Measurements from ENCODE around the gene UGDH. TPM values are rescaled to one million over a fixed set of nuclear protein-coding genes. Genes with fewer than 3 reads are reported as not detected.

Gene UGDH
- total and polyA plus RNA-seq, 2 of the 8 experiments (the other 6 are each of a cell fraction or from before 2014, with no cell fraction given), result 32.0 to 128 TPM

DNA sequence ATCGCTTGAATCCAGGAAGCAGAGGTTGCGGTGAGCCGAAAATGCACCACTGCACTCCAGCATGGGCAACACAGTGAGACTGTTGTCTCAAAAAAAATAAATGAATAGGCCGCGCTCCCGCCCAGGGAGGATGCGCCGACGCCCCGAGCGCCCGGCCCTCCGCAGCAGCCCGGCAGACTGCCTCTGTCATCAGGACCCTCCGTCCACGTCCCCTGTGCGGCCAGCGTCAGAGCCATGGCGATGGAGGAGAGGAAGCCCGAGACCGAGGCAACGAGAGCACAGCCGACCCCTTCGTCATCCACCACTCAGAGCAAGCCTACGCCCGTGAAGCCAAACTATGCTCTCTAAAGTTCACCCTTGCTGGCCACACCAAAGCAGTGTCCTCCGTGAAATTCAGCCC, 47.0 kb downstream of the UGDH start:
- no peak overlapping the region for H3K23ac ChIP-seq (ENCODE audit: insufficient read length)
- CTCF ChIA-PET (ENCODE audit: partially characterized antibody), result interaction anchor here (1.3 to 1.6 kb wide), 2 partner anchors 11 to 44 kb away, joined by 4 to 6 read pairs; no protein-coding TSS in a partner anchor
- no peaks in the 10 kb centered on the region for H4K20me1 ChIP-seq (replicated peaks in 1 of 2; ENCODE audit: control insufficient read depth in 1 of 2, insufficient read depth in 2 of 2, low read length in 2 of 2)
- no peak overlapping the region for H3K27ac ChIP-seq (ENCODE audit: low read depth, low read length)
- H3K79me1 ChIP-seq (ENCODE audit: low read depth, low read length), result no peaks in the 10 kb centered on the region
- H2BK120ac ChIP-seq (replicated peaks; ENCODE audit: low read depth, low read length), result no peak overlapping the region
- POLR2A ChIA-PET (ENCODE audit: partially characterized antibody), result interaction anchor here (0.8 to 1.5 kb wide), 4 partner anchors 21 to 46 kb away, joined by 3 to 5 read pairs (median 4); partner anchors contain the start of genes LIAS and RPL9
- no peak overlapping the region for H2BK20ac ChIP-seq (ENCODE audit: low read length)
- no peak overlapping the region for H4K5ac ChIP-seq (ENCODE audit: insufficient read length, low read depth, low read length)
- no peak overlapping the region for H3K4me2 ChIP-seq (ENCODE audit: insufficient read depth in 1 of 2, low read depth in 2 of 2, low read length in 2 of 2)
- H3K18ac ChIP-seq (ENCODE audit: extremely low read depth, low read length), result no peak overlapping the region
- H3K4me1 ChIP-seq (replicated peaks in 1 of 4; ENCODE audit: control insufficient read depth in 3 of 4, insufficient read depth in 4 of 4, low read length in 3 of 4), result no peaks in the 10 kb centered on the region
- no peak overlapping the region for H3K4me3 ChIP-seq (ENCODE audit: extremely low read depth in 1 of 4, insufficient read depth in 2 of 4, low read depth in 3 of 4, low read length in 4 of 4)
- 97% methylated on average over 14 of the region's 27 CpGs; no CpG with 5 or more reads in 1 of the 2 experiments for WGBS, 2 experiments (ENCODE audit: extremely low coverage in 1 of 2, insufficient coverage in 1 of 2, insufficient read length in 1 of 2, insufficient replicate concordance in 2 of 2, low coverage in 1 of 2, low lambda C conversion rate in 2 of 2, missing lambda C conversion rate in 1 of 2)
- H4K91ac ChIP-seq (replicated peaks; ENCODE audit: insufficient read length, low read length), result no peak overlapping the region
- H2BK5ac ChIP-seq (ENCODE audit: low read depth, low read length), result no peak overlapping the region
- H4K8ac ChIP-seq (ENCODE audit: extremely low read depth, insufficient read depth, low read length), result no peak overlapping the region
- H3K56ac ChIP-seq (replicated peaks; ENCODE audit: insufficient read length, low read depth, low read length), result no peak overlapping the region
- no peak overlapping the region for H3K9ac ChIP-seq (replicated peaks in 1 of 4; ENCODE audit: extremely low read depth in 1 of 4, low read depth in 3 of 4, low read length in 3 of 4)
- no peak overlapping the region for H2BK12ac ChIP-seq (ENCODE audit: low read depth, low read length)
- H3K9me3 ChIP-seq (ENCODE audit: insufficient read depth in 2 of 2, low read depth in 1 of 2, low read length in 1 of 2), result 0 out of 4 replicates have a peak, but pooled peaks cover 0 to 2% of the 10 kb centered on the region in 2 experiments
- H2AK5ac ChIP-seq (ENCODE audit: low read depth, low read length), result no peak overlapping the region
- H3K36me3 ChIP-seq (ENCODE audit: control insufficient read depth in 2 of 4, insufficient read depth in 4 of 4, low read length in 3 of 4), result peaks cover 0 to 4% (median 1%) of the 10 kb centered on the region in 4 experiments; a peak in 2 of 8 replicates
- FAIRE-seq (no peak), DNase-seq (ENCODE audit: low read depth in 1 of 2, low spot score in 2 of 2) (peak in 1 of 2 experiments; percentile 36)
- no peak overlapping the region for H2BK15ac ChIP-seq (ENCODE audit: low read length)
- H3K14ac ChIP-seq (ENCODE audit: insufficient read length), result no peak overlapping the region
- 0 out of 2 replicates have a peak overlapping the region, but pooled peaks have one; percentile 35 for H2AFZ ChIP-seq (ENCODE audit: low read length)
- no peaks in the 10 kb centered on the region for H3K27me3 ChIP-seq (replicated peaks in 1 of 4; ENCODE audit: control insufficient read depth in 3 of 4, extremely low read depth in 1 of 4, insufficient read depth in 3 of 4, low read length in 3 of 4)
- H3K23me2 ChIP-seq (ENCODE audit: low read depth, low read length), result no peaks in the 10 kb centered on the region
- no peak overlapping the region for H3K4ac ChIP-seq (replicated peaks; ENCODE audit: insufficient read length, low read depth, low read length)
- no peaks in the 10 kb centered on the region for H3K79me2 ChIP-seq (ENCODE audit: control insufficient read depth in 1 of 2, insufficient read depth in 2 of 2, low read length in 2 of 2)
- TF ChIP-seq, protein P1, sequence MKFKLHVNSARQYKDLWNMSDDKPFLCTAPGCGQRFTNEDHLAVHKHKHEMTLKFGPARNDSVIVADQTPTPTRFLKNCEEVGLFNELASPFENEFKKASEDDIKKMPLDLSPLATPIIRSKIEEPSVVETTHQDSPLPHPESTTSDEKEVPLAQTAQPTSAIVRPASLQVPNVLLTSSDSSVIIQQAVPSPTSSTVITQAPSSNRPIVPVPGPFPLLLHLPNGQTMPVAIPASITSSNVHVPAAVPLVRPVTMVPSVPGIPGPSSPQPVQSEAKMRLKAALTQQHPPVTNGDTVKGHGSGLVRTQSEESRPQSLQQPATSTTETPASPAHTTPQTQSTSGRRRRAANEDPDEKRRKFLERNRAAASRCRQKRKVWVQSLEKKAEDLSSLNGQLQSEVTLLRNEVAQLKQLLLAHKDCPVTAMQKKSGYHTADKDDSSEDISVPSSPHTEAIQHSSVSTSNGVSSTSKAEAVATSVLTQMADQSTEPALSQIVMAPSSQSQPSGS (IDR thresholded peaks at IDR 0.05; ENCODE audit: low read length), result no peak
- no peak for TF ChIP-seq BACH1 (IDR thresholded peaks at IDR 0.05; ENCODE audit: low read length)
- no peak for TF ChIP-seq GABPA (IDR thresholded peaks at IDR 0.05; ENCODE audit: borderline replicate concordance, insufficient read depth, low read length)
- no peak for TF ChIP-seq EP300 (IDR thresholded peaks at IDR 0.05; ENCODE audit: borderline replicate concordance in 1 of 2, low read depth in 2 of 2, low read length in 2 of 2)
- TF ChIP-seq, protein P2, sequence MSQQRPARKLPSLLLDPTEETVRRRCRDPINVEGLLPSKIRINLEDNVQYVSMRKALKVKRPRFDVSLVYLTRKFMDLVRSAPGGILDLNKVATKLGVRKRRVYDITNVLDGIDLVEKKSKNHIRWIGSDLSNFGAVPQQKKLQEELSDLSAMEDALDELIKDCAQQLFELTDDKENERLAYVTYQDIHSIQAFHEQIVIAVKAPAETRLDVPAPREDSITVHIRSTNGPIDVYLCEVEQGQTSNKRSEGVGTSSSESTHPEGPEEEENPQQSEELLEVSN (IDR thresholded peaks at IDR 0.05), result no peak
- TF ChIP-seq JUND (IDR thresholded peaks at IDR 0.05; ENCODE audit: low read length), result no peak
- no peak for TF ChIP-seq RAD21 (IDR thresholded peaks at IDR 0.05 in 1 of 2, conservative IDR thresholded peaks at IDR 0.05 in 1 of 2; ENCODE audit: low read depth in 2 of 2, low read length in 2 of 2)
- no peak for TF ChIP-seq FOSL1 (IDR thresholded peaks at IDR 0.05; ENCODE audit: insufficient read depth, low read depth, low read length)
- TF ChIP-seq ASH2L (IDR thresholded peaks at IDR 0.05; ENCODE audit: low read length), result no peak
- TF ChIP-seq HDAC6 (IDR thresholded peaks at IDR 0.05; ENCODE audit: low read depth, low read length), result no peak
- no peak for TF ChIP-seq CHD2 (IDR thresholded peaks at IDR 0.05; ENCODE audit: low read length)

Data from H1 (cell line).